Effector CD8-positive, alpha-beta T cell (primary cell): Measurements from ENCODE around the gene STOX1.
"Not testable (repeated sequence)": the region's sequence is repeated elsewhere in the genome, so short reads cannot be mapped to it uniquely, and the experiment has no call there.

Experiments
- DNase-seq: peaks from one replicate; lab custom pipeline; 2025; lab: John Stamatoyannopoulos, UW

Gene STOX1

GRCh38 chr10:68828833-68829232, 1.5 kb downstream of the STOX1 start:
- no peak for DNase-seq

GRCh38 chr10:68829521-68829920, 2.2 kb downstream of the STOX1 start:
- no peak for DNase-seq

GRCh38 chr10:68829952-68830351, 2.6 kb downstream of the STOX1 start:
- no peak for DNase-seq

- DNase-seq, result no peak
Observed at GRCh38 chr10:68831961-68832455, 4.7 kb downstream of the STOX1 start.

- no peak for DNase-seq
Observed at GRCh38 chr10:68832601-68833000, 5.3 kb downstream of the STOX1 start.

GRCh38 chr10:68837626-68838322, 10.4 kb downstream of the STOX1 start:
- no peak for DNase-seq

- not testable (repeated sequence) for DNase-seq
Observed at GRCh38 chr10:68840650-68841049, 13.3 kb downstream of the STOX1 start.

- DNase-seq, result no peak
Observed at GRCh38 chr10:68848281-68848680, 20.9 kb downstream of the STOX1 start.

GRCh38 chr10:68848806-68849205, 21.5 kb downstream of the STOX1 start:
- DNase-seq, result no peak

GRCh38 chr10:68856352-68856751, 29.0 kb downstream of the STOX1 start:
- DNase-seq, result no peak

- DNase-seq, result no peak
Observed at GRCh38 chr10:68857005-68857404, 29.7 kb downstream of the STOX1 start.

GRCh38 chr10:68861253-68861652, 33.9 kb downstream of the STOX1 start:
- DNase-seq, result no peak

GRCh38 chr10:68864611-68865010, 37.3 kb downstream of the STOX1 start:
- no peak for DNase-seq

GRCh38 chr10:68868173-68868572, 40.8 kb downstream of the STOX1 start:
- not testable (repeated sequence) for DNase-seq

GRCh38 chr10:68869623-68870022, 42.3 kb downstream of the STOX1 start:
- DNase-seq, result no peak

- no peak for DNase-seq
Observed at GRCh38 chr10:68870061-68870460, 42.7 kb downstream of the STOX1 start.

GRCh38 chr10:68870545-68871104, 43.3 kb downstream of the STOX1 start:
- no peak for DNase-seq

- no peak for DNase-seq
Observed at GRCh38 chr10:68871105-68871711, 43.9 kb downstream of the STOX1 start.

- DNase-seq, result no peak
Observed at GRCh38 chr10:68871731-68872342, 44.5 kb downstream of the STOX1 start.

- no peak for DNase-seq
Observed at GRCh38 chr10:68876246-68877138, 49.2 kb downstream of the STOX1 start.

- DNase-seq, result no peak
Observed at GRCh38 chr10:68877482-68878110, 50.3 kb downstream of the STOX1 start.
